ENCODE results near the gene EPB41. TPM values are rescaled to one million over a fixed set of nuclear protein-coding genes. Genes with fewer than 3 reads are reported as not detected.
A peak's percentile ranks its signal among the peaks of the same experiment; 100 is the strongest.

EPB41 gene
- total RNA-seq, 1 donor from 2014 or later = 33.3 TPM

DNA sequence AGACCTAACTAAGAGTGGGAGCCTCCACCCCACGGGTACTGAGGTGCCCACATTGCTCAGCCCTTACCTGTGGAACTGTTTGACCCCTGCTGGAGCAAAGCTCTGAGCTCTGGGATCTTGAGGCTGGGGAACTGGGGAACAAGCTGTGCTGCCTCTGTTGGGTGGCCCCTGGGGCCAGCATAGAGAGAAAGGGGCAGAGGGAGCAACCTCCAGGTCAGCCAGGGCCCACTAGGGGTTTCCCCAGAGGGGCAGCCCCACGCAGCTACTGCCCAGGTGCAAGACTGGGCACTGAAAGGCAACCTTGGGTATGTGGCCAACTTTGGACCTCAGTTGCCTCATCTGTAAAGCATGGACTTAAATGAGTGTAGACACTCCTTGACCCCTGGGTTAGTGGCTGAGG, 23.5 kb upstream of the EPB41 start:
- no peak for DNase-seq (ENCODE audit: low read depth in 2 of 2)

DNA sequence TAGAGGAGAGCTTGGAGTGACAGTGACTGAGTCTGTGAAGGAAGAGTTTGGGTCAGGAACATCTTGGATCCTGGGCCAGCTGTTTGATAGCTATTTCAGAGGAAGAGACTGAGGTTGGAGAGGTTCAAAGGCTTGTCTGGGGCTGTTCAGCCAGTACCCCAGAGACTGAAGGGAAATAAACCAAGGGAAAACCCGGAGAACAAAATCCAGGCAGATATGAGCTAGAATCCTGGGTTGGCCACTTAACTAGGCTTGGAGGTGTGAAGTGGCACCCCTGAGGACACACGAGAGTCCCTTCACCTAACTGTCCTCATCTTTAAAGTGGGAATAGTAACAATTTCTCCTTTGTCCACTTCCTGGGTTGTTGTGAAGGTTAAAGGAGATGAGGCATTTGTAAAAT, 23.1 kb upstream of the EPB41 start:
- DNase-seq (ENCODE audit: low read depth in 2 of 2) = no peak

GRCh38 chr1:28893403-28894102, 20.8 kb upstream of the EPB41 start:
- DNase-seq (ENCODE audit: low read depth in 2 of 2) = peak in 1 of 2 donors; percentile 22

DNA sequence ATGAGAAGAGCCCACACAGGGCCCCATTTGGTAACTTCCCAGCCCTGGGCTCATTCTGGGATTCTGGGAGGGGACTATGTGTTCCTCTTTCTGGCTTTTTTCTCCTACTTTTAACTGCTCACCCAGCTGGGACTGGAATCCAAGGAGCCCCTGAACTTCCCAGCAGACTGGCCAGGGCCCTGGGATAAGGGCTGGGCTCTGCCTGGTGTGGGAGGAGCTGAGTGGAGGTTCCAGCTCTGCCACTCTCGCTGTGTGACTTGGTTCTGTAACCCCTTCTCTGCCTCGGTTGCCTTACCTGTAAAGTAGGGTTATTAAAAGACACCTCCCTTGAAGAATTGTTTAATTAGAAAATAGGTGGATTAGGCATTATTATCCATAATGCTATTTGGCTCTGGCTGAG, 19.6 kb upstream of the EPB41 start:
- no peak for DNase-seq (ENCODE audit: low read depth in 2 of 2)

GRCh38 chr1:28895896-28896608, 18.3 kb upstream of the EPB41 start:
- no peak for DNase-seq (ENCODE audit: low read depth in 2 of 2)

DNA sequence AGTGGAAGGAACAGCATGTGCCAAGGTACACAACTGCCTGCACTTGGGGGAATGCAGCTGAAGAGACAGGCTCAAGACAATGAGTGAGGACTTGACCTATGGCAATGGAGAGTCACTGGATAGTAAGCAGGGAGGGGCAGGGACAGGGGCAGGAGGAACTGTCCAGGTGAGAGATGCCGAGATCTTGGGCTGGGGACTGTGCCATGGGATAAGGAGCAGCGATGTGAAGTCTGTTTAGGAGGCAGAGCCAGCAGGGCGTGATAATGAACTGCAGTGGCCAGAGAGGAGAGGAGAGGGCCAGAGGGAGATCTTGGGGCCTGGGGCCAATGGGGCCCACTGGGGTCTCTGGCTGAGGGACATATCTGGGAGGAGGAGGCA, 17.8 kb upstream of the EPB41 start:
- no peak for DNase-seq (ENCODE audit: low read depth in 2 of 2)

- DNase-seq (ENCODE audit: low read depth in 2 of 2) = no peak
Measured at GRCh38 chr1:28897789-28898188, 16.6 kb upstream of the EPB41 start.

DNA sequence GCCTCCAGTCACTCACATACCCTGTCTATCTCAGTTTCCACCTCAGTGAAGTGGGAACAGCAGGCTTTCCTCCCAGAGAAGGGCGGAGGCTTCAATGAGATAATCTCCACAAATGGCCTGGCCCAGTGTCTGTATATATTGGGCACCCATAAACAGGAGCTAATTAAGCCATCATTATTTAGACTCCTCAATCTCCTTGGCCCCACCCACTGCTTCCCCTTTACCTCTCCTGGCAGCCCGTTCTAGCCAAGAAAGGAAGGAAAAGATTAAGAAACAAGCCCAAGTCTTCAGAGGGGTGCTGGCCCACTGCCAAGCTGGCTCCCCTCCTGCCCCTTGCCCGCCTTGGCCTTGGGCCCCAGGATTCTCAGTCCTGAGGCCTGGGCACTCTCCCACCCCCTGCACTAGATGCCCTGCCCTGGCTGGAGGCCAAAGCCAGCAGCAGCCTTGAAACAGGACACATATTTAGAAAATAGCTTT, 15.9 kb upstream of the EPB41 start:
- DNase-seq (ENCODE audit: low read depth in 2 of 2) = no peak

- DNase-seq (ENCODE audit: low read depth in 2 of 2) = no peak
Measured at GRCh38 chr1:28899267-28899666, 15.1 kb upstream of the EPB41 start.

DNA sequence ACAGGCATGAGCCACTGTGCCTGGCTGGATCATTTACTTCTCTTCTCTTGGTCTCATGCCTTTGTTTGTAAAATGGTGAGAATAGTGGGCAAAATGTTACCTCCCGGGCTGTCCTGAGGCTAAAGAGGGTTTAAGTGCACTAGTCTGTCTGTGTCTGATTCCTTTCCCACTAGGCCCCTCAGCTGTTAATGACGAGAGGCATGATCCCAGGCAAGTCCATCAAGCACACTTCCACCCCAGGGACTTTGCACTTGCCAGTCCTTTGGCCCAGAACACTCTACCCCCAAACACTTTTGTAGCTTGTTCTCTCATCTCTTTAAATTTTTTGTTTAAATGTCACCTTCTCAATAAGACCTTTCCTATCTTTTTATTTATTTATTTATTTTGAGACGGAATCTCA, 13.8 kb upstream of the EPB41 start:
- no peak for DNase-seq (ENCODE audit: low read depth in 2 of 2)

- no peak for DNase-seq (ENCODE audit: low read depth in 2 of 2)
Measured at GRCh38 chr1:28902738-28903137, 11.6 kb upstream of the EPB41 start.

DNA sequence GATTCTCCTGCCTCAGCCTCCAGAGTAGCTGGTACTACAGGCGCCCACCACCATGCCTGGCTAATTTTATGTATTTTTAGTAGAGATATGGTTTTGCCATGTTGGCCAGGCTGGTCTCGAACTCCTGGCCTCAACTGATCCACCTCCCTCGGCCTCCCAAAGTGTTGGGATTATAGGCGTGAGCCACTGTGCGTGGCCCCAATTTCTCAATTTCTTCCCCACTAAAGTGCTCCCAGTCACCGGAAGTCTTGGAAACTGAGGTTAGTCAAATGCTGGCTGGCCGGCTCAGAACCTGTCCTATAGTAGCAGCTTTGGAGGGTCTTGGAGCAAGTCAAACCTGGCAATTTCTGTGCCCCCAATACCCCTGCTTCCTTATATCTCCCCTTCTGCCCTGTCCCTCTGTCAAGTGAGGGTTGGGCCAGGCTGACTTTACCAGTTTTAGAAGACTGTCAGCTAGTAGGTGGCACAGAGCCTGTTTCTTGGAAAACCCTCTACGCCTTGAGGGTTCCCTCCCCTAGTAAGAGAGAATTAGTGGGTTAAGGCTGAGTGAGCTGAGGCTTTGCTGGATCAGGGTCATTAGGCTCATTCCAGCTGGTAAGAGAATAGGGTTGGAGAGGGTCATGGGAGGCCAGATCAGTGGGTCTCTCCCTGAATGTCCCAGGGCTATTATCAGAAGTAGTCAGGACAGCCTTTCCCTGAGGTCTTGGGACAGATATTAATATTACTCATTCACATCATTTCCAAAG, 8.3 kb upstream of the EPB41 start:
- no peak for DNase-seq (ENCODE audit: low read depth in 2 of 2)

DNA sequence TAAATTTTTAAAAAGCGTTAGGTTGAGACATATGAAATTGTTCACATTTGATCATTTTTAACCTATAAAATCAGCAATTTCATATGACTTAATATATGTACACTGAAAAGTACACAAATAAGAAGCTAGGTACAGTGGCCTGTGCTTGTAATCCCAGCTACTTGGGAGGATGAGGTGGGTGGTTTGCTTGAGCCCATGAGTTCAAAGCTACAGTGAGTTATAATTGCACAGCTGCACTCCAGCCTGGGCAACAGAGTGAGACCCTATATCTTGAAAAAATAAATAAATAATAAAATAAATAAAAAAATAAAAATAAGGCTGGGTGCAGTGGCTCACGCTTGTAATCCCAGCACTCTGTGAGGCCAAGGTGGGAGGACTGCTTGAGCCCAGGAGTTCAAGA, 5.2 kb upstream of the EPB41 start:
- no peak for DNase-seq (ENCODE audit: low read depth in 2 of 2)

- no peak for DNase-seq (ENCODE audit: low read depth in 2 of 2)
Measured at GRCh38 chr1:28910379-28911115, 3.8 kb upstream of the EPB41 start.

- DNase-seq (ENCODE audit: low read depth in 2 of 2) = no peak
Measured at GRCh38 chr1:28913786-28914227, 562 bp upstream of the EPB41 start.

DNA sequence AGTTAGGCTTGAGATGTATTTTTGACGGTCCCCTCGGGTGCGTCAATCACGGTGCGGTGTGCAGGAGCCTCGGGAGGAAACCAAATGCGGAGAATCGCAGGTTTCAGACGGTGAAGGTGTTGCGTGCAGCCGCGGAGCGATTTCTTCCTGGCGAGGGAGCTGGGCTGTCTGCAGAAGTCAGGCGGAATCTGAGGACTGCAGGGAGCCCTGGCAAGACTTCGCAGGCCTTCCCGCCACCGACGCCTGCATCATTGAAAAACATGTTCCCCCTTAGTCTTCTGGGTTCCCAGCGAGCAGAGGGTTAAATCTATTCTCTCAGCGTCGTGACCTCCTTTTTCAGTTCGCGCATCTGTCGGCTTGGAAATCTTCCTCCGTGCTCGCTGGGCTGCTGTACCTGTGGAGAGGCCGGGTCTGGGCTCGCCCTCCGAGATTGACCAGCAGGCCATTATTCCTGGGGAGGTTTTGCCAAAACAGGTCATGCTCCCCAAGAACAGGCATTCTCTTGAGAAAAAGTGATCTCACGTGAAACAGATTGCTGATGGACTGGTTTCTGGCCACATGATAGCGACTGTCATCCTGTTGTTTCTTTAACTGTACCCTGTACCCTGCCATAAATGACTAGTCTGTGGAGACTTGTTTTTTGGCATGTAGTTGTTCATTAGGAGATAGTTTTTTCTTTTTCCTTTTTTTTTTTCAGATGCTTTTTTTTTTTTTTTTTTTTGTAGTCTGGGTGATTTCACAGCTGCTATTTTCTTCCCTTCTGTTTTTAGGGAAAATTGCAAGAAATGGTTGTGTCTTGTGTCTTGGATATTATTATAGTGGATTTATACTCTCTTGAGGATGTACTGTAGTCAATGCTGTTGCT, 894 bp downstream of the EPB41 start:
- DNase-seq (ENCODE audit: low read depth in 2 of 2) = peak; percentile 17 to 40

- no peak for DNase-seq (ENCODE audit: low read depth in 2 of 2)
Measured at GRCh38 chr1:28917757-28918118, 3.4 kb downstream of the EPB41 start.

GRCh38 chr1:28921286-28921869, 7.0 kb downstream of the EPB41 start:
- DNase-seq (ENCODE audit: low read depth in 2 of 2) = no peak

- no peak for DNase-seq (ENCODE audit: low read depth in 2 of 2)
Measured at GRCh38 chr1:28925350-28925891, 11.1 kb downstream of the EPB41 start.

GRCh38 chr1:28926629-28927265, 12.4 kb downstream of the EPB41 start:
- DNase-seq (ENCODE audit: low read depth in 2 of 2) = peak; percentile 49 to 89

Data from lung microvascular endothelial cell (primary cell).